IMR-90 (cell line): ENCODE results near the gene TRIM27. TPM values are rescaled to one million over a fixed set of nuclear protein-coding genes. Genes with fewer than 3 reads are reported as not detected.

Experiments
- ATAC-seq: fragments of 200-7000 bp; cut with Tn5 transposase; 2 replicates; pipeline ENCODE4 v1.9.1; 2020; ENCODE audit warnings: low read depth, mild to moderate bottlenecking, moderate library complexity
- BruUV-seq: library from RNA; stranded (reverse); fragments of 400-500 nt; replicated peaks from 2 replicates; lab custom pipeline; 2021; lab: Mats Ljungman, UMichigan
- CTCF ChIA-PET: fragments of 300-600 bp; formaldehyde crosslinking; extraction: SDS; loops from one replicate; lab custom pipeline; 2021; ENCODE audit warnings: antibody characterized with exemption; lab: Yijun Ruan, JAX
- POLR2A ChIA-PET: fragments of 300-600 bp; sonication (Branson Sonifier 250); formaldehyde crosslinking; loops from one replicate; lab custom pipeline; 2022; ENCODE audit warnings: antibody characterized with exemption; ENCODE audit not compliant: unreplicated experiment; lab: Charles Lee
- DNase-seq: peaks from one replicate; pipeline ENCODE4 v3.0.0; 2013
- H2AFZ ChIP-seq: replicated peaks from 2 replicates; pipeline ENCODE3; 2013; ENCODE audit warnings: low read length, mild to moderate bottlenecking; ENCODE audit not compliant: poor library complexity
- H2AK5ac ChIP-seq: 2 replicates; pipeline ENCODE4 v1.6.1; 2013; ENCODE audit warnings: low read depth, low read length, inconsistent platforms
- H2AK9ac ChIP-seq: replicated peaks from 2 replicates; pipeline ENCODE3; 2013; ENCODE audit warnings: mild to moderate bottlenecking, low read depth, low read length, moderate library complexity; ENCODE audit not compliant: poor library complexity
- H2BK120ac ChIP-seq: 2 replicates; pipeline ENCODE4 v1.6.1; 2013; ENCODE audit warnings: low read depth, low read length, inconsistent platforms
- H2BK15ac ChIP-seq: 3 replicates; pipeline ENCODE4 v1.6.1; 2013; ENCODE audit warnings: low read depth, low read length, inconsistent platforms
- H2BK20ac ChIP-seq: 2 replicates; pipeline ENCODE4 v1.6.1; 2013; ENCODE audit warnings: low read depth, mild to moderate bottlenecking, inconsistent platforms, low read length, moderate library complexity
- H2BK5ac ChIP-seq: 2 replicates; pipeline ENCODE4 v1.6.1; 2013; ENCODE audit warnings: mild to moderate bottlenecking, low read depth, low read length, inconsistent platforms; ENCODE audit not compliant: poor library complexity, severe bottlenecking
- H3K14ac ChIP-seq: replicated peaks from 2 replicates; pipeline ENCODE4 v1.6.1; 2013; ENCODE audit warnings: low read depth, low read length, inconsistent platforms
- H3K18ac ChIP-seq: 2 replicates; pipeline ENCODE4 v1.6.1; 2013; ENCODE audit warnings: low read depth, low read length, control low read depth
- H3K23ac ChIP-seq: 2 replicates; pipeline ENCODE4 v1.6.1; 2013; ENCODE audit warnings: low read depth, low read length, inconsistent platforms
- H3K27ac ChIP-seq: 2 replicates; pipeline ENCODE4 v1.5.1; 2013; ENCODE audit warnings: mild to moderate bottlenecking, control low read depth, low read length; ENCODE audit not compliant: insufficient read depth
- H3K27me3 ChIP-seq: 2 replicates; pipeline ENCODE4 v1.6.1; 2013; ENCODE audit warnings: low read length; ENCODE audit not compliant: control insufficient read depth, insufficient read depth
- H3K36me3 ChIP-seq: 2 replicates; pipeline ENCODE4 v1.6.1; 2013; ENCODE audit warnings: low read length, mixed read lengths; ENCODE audit not compliant: control insufficient read depth, insufficient read depth
- H3K4ac ChIP-seq: 2 replicates; pipeline ENCODE4 v1.6.1; 2013; ENCODE audit warnings: low read depth, low read length, inconsistent platforms
- H3K4me1 ChIP-seq: 2 replicates; pipeline ENCODE4 v1.6.1; 2013; ENCODE audit warnings: low read length, mixed read lengths; ENCODE audit not compliant: control insufficient read depth, insufficient read depth
- H3K4me2 ChIP-seq: 2 replicates; pipeline ENCODE4 v1.6.1; 2013; ENCODE audit warnings: low read depth, mild to moderate bottlenecking, control low read depth, low read length, moderate library complexity
- H3K4me3 ChIP-seq: 2 replicates; pipeline ENCODE4 v1.5.1; 2013; ENCODE audit warnings: low read depth, mild to moderate bottlenecking, control low read depth, low read length, moderate library complexity; ENCODE audit not compliant: insufficient read depth
- H3K56ac ChIP-seq: 2 replicates; pipeline ENCODE4 v1.6.1; 2013; ENCODE audit warnings: low read length, inconsistent platforms; ENCODE audit not compliant: insufficient read depth; ENCODE audit errors: extremely low read depth
- H3K79me1 ChIP-seq, 2 experiments: 2 replicates each; pipeline ENCODE4 v1.6.1; 2013; ENCODE audit warnings: low read length in 2 of 2, inconsistent platforms in 1 of 2, low read depth in 1 of 2
- H3K9ac ChIP-seq: 2 replicates; pipeline ENCODE4 v1.6.1; 2013; ENCODE audit warnings: low read depth, low read length, control low read depth
- H3K9me1 ChIP-seq: 2 replicates; pipeline ENCODE4 v1.6.1; 2013; ENCODE audit warnings: low read length, inconsistent platforms; ENCODE audit not compliant: insufficient read depth
- H3K9me3 ChIP-seq: 2 replicates; pipeline ENCODE4 v1.6.1; 2013; ENCODE audit warnings: low read length; ENCODE audit not compliant: control insufficient read depth, insufficient read depth
- H4K20me1 ChIP-seq: 2 replicates; pipeline ENCODE4 v1.6.1; 2013; ENCODE audit warnings: low read length, inconsistent platforms; ENCODE audit not compliant: insufficient read depth
- H4K5ac ChIP-seq: 2 replicates; pipeline ENCODE4 v1.6.1; 2013; ENCODE audit warnings: mild to moderate bottlenecking, low read depth, low read length, control low read depth
- H4K8ac ChIP-seq, 2 experiments: 2 replicates each; pipeline ENCODE4 v1.6.1; 2013; ENCODE audit warnings: low read depth in 2 of 2, low read length in 2 of 2, control low read depth in 1 of 2, inconsistent platforms in 1 of 2
- H4K91ac ChIP-seq: 2 replicates; pipeline ENCODE4 v1.6.1; 2013; ENCODE audit warnings: low read depth, low read length, inconsistent platforms; ENCODE audit not compliant: insufficient read depth
- BHLHE40 ChIP-seq: fragments of 150-350 bp; IDR thresholded peaks from 2 replicates; pipeline ENCODE4 v1.6.1; 2016; ENCODE audit warnings: mild to moderate bottlenecking, low read depth, low read length
- CEBPB ChIP-seq: IDR thresholded peaks from 2 replicates; pipeline ENCODE4 v1.6.1; 2012; ENCODE audit warnings: low read depth, low read length, improper control_type of control experiment
- CHD1 ChIP-seq: IDR thresholded peaks from 2 replicates; pipeline ENCODE4 v1.6.1; 2012; ENCODE audit warnings: low read depth, low read length, improper control_type of control experiment
- FOS ChIP-seq: fragments of 150-350 bp; IDR thresholded peaks from 2 replicates; pipeline ENCODE4 v1.6.1; 2016; ENCODE audit warnings: low read depth, low read length
- MAFK ChIP-seq: IDR thresholded peaks from 2 replicates; pipeline ENCODE4 v1.6.1; 2012; ENCODE audit warnings: low read depth, low read length, improper control_type of control experiment
- MAZ ChIP-seq: IDR thresholded peaks from 2 replicates; pipeline ENCODE4 v1.6.1; 2012; ENCODE audit warnings: low read depth, mild to moderate bottlenecking, low read length, improper control_type of control experiment, moderate library complexity, borderline replicate concordance
- MXI1 ChIP-seq: IDR thresholded peaks from 2 replicates; pipeline ENCODE4 v1.6.1; 2012; ENCODE audit warnings: low read depth, mild to moderate bottlenecking, low read length, moderate library complexity, borderline replicate concordance
- NFE2L2 ChIP-seq: fragments of 150-350 bp; IDR thresholded peaks from 2 replicates; pipeline ENCODE4 v1.6.1; 2016; ENCODE audit warnings: low read depth, mild to moderate bottlenecking, low read length
- POLR2A ChIP-seq: IDR thresholded peaks from 2 replicates; pipeline ENCODE4 v1.6.1; 2012; ENCODE audit warnings: mild to moderate bottlenecking, low read depth, low read length
- RAD21 ChIP-seq: IDR thresholded peaks from 2 replicates; pipeline ENCODE4 v1.6.1; 2012; ENCODE audit warnings: low read length, improper control_type of control experiment
- RCOR1 ChIP-seq: IDR thresholded peaks from 2 replicates; pipeline ENCODE4 v1.6.1; 2012; ENCODE audit warnings: mild to moderate bottlenecking, low read length, improper control_type of control experiment; ENCODE audit not compliant: insufficient replicate concordance
- RFX5 ChIP-seq: IDR thresholded peaks from 2 replicates; pipeline ENCODE4 v1.8.0; 2012; ENCODE audit warnings: low read depth, mild to moderate bottlenecking, low read length, moderate library complexity
- SMC3 ChIP-seq: fragments of 150-350 bp; IDR thresholded peaks from 2 replicates; pipeline ENCODE4 v1.6.1; 2016; ENCODE audit warnings: low read depth, mild to moderate bottlenecking, antibody characterized with exemption, low read length, moderate library complexity
- WGBS, 2 experiments: methylation state at CpG; one replicate each; pipeline versions ENCODE4 v1.1.5 to v1.1.7; 2013; ENCODE audit warnings: missing lambda C conversion rate in 2 of 2; ENCODE audit not compliant: insufficient read length in 1 of 2; ENCODE audit errors: extremely low coverage in 2 of 2; 5-methylcytosine and 5-hydroxymethylcytosine counted together
- dilution Hi-C: fragments of 300-500 bp; cut with HindIII; formaldehyde crosslinking; loops from one replicate; pipeline ENCODE4 v1.14.3; 2018; ENCODE audit warnings: low sequenced_read_pairs; ENCODE audit not compliant: unreplicated experiment
- in situ Hi-C: fragments of 300-500 bp; cut with MboI; formaldehyde crosslinking; loops from 3 replicates; pipeline ENCODE4 v1.14.3; 2019; ENCODE audit warnings: low sequenced_read_pairs, inconsistent platforms, mixed read lengths
- intact Hi-C: fragments of 100-400 bp; cut with micrococcal nuclease; formaldehyde crosslinking; loops from 2 replicates; pipeline ENCODE4 v1.10.0; 2022
- polyA plus RNA-seq, 3 experiments: library from polyadenylated mRNA; depleted of rRNA; stranded (reverse); fragments of >200 nt; gene quantifications; 2 replicates each; pipeline ENCODE4 v1.2.3, GENCODE V29; 2012; ENCODE audit warnings: low replicate concordance in 1 of 3
- total RNA-seq: library from RNA; depleted of rRNA; stranded (reverse); fragments of >200 nt; gene quantifications from 2 replicates; pipeline ENCODE4 v1.2.3, GENCODE V29; 2012
- TF ChIP-seq, protein P1 (sequence below): fragments of 150-350 bp; IDR thresholded peaks from 2 replicates; pipeline ENCODE4 v1.6.1; 2016; ENCODE audit warnings: low read depth, mild to moderate bottlenecking, low read length, moderate library complexity, borderline replicate concordance
- TF ChIP-seq, protein P2 (sequence below): fragments of 150-350 bp; IDR thresholded peaks from 2 replicates; pipeline ENCODE4 v1.6.1; 2017; ENCODE audit warnings: mild to moderate bottlenecking, antibody characterized with exemption, low read length, low read depth
- TF ChIP-seq, protein P3 (sequence below): conservative IDR thresholded peaks from 2 replicates; pipeline ENCODE4 v1.5.1; 2012; ENCODE audit warnings: mild to moderate bottlenecking, low read depth, low read length, improper control_type of control experiment

TRIM27 gene
- total and polyA plus RNA-seq, 2 of the 4 experiments (the other 2 are of a cell fraction), result 44.4 to 48.0 TPM

DNA sequence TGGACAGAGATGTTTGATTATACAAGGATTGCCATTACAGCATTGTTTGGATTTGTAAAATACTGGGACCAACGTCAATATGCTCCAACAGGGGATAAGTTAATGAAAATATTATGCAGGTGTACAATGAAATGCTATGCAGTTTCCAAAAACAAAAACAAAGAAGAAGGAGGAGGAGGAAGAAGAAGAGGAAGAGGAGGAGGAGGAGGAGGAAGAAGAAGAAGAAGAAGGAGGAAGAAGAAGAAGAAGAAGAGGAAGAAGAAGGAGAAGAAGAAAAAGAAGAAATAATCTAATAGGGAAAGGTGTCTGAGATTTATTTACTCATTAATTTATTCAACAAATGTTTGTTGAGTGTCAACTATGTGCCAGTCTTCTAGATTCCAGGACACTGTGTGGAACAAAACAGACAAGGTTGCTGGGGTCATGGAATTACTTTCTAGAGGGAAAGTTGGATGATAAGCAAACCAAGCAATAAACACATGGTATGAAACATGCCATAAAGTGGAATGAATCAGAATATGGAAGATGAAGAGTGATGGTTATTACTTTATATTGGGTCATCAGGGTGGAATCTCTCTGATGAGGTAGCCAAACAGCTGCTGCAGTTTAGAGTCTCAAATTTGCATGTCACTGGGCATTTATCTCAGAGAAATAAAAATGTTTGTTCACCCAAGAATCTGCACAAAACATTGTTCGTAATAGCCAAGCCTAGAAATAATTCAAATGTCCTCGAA is 6.3 kb upstream of the TRIM27 start:
- Histone ChIP-seq H4K5ac (no peak overlapping the region), H3K18ac (no peak overlapping the region), H3K4ac (no peak overlapping the region), H2BK15ac (no peak overlapping the region), H3K79me1 (no peaks in the 10 kb centered on the region), H3K9me1 (no peaks in the 10 kb centered on the region), H3K23ac (no peak overlapping the region), H3K27me3 (no peaks in the 10 kb centered on the region), H3K56ac (no peak overlapping the region), H3K4me1 (no peaks in the 10 kb centered on the region), H3K27ac (no peak overlapping the region), H4K8ac (no peak overlapping the region), H4K91ac (no peak overlapping the region), H3K4me3 (no peak overlapping the region), H2BK5ac (no peak overlapping the region), H3K4me2 (no peak overlapping the region), H2AK5ac (no peak overlapping the region), H3K9me3 (no peaks in the 10 kb centered on the region), H2BK20ac (no peak overlapping the region), H2AK9ac (no peak overlapping the region), H4K20me1 (no peaks in the 10 kb centered on the region), H2BK120ac (no peak overlapping the region), H3K14ac (no peak overlapping the region), H2AFZ (no peak overlapping the region), H3K9ac (no peak overlapping the region), H3K36me3 (no peaks in the 10 kb centered on the region)
- WGBS, 2 experiments, result no CpG with 5 or more reads among the region's 3 CpGs
- POLR2A ChIA-PET, result no interaction called here
- ATAC-seq (no peak), DNase-seq (no peak)
- dilution Hi-C loops (no loop called here), intact Hi-C loops (no loop called here), in situ Hi-C loops (no loop called here)
- CTCF ChIA-PET, result no interaction called here
- no TSS peak for BruUV-seq
- no peak for TF ChIP-seq POLR2A
- TF ChIP-seq RAD21, result no peak
- no peak for TF ChIP-seq CEBPB
- no peak for TF ChIP-seq BHLHE40
- no peak for TF ChIP-seq RFX5
- TF ChIP-seq, protein P1, sequence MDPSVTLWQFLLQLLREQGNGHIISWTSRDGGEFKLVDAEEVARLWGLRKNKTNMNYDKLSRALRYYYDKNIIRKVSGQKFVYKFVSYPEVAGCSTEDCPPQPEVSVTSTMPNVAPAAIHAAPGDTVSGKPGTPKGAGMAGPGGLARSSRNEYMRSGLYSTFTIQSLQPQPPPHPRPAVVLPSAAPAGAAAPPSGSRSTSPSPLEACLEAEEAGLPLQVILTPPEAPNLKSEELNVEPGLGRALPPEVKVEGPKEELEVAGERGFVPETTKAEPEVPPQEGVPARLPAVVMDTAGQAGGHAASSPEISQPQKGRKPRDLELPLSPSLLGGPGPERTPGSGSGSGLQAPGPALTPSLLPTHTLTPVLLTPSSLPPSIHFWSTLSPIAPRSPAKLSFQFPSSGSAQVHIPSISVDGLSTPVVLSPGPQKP, result no peak
- TF ChIP-seq MAZ, result no peak
- no peak for TF ChIP-seq NFE2L2
- TF ChIP-seq RCOR1, result no peak
- TF ChIP-seq FOS, result no peak
- TF ChIP-seq MAFK, result no peak
- no peak for TF ChIP-seq MXI1
- TF ChIP-seq, protein P2, sequence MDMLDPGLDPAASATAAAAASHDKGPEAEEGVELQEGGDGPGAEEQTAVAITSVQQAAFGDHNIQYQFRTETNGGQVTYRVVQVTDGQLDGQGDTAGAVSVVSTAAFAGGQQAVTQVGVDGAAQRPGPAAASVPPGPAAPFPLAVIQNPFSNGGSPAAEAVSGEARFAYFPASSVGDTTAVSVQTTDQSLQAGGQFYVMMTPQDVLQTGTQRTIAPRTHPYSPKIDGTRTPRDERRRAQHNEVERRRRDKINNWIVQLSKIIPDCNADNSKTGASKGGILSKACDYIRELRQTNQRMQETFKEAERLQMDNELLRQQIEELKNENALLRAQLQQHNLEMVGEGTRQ, result no peak
- no peak for TF ChIP-seq SMC3
- TF ChIP-seq CHD1, result no peak
- TF ChIP-seq, protein P3, sequence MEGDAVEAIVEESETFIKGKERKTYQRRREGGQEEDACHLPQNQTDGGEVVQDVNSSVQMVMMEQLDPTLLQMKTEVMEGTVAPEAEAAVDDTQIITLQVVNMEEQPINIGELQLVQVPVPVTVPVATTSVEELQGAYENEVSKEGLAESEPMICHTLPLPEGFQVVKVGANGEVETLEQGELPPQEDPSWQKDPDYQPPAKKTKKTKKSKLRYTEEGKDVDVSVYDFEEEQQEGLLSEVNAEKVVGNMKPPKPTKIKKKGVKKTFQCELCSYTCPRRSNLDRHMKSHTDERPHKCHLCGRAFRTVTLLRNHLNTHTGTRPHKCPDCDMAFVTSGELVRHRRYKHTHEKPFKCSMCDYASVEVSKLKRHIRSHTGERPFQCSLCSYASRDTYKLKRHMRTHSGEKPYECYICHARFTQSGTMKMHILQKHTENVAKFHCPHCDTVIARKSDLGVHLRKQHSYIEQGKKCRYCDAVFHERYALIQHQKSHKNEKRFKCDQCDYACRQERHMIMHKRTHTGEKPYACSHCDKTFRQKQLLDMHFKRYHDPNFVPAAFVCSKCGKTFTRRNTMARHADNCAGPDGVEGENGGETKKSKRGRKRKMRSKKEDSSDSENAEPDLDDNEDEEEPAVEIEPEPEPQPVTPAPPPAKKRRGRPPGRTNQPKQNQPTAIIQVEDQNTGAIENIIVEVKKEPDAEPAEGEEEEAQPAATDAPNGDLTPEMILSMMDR, result no peak
